Neutrophil (primary cell): ENCODE data around the gene CCL21.

Experiments
- H3K27ac ChIP-seq: fragments of 200-600 bp; sonication (generic); 2 replicates; pipeline ENCODE4 v1.5.1; 2016; ENCODE audit warnings: mild to moderate bottlenecking, moderate library complexity
- H3K27me3 ChIP-seq: fragments of 200-600 bp; sonication (generic); 2 replicates; pipeline ENCODE4 v1.6.0; 2016; ENCODE audit warnings: mild to moderate bottlenecking
- H3K36me3 ChIP-seq: fragments of 200-600 bp; sonication (generic); 2 replicates; pipeline ENCODE4 v1.5.1; 2017
- H3K4me1 ChIP-seq, 2 experiments: fragments of 200-600 bp in 1 of 2; sonication (generic) in 1 of 2; 1 replicate in 1 of 2; 2 replicates in 1 of 2; pipeline versions ENCODE4 v1.5.1 to v1.6.1; 2013 to 2016; ENCODE audit warnings: low read depth in 1 of 2, low read length in 1 of 2, mild to moderate bottlenecking in 1 of 2, moderate library complexity in 1 of 2; ENCODE audit not compliant: control insufficient read depth in 1 of 2, insufficient read depth in 1 of 2
- H3K4me3 ChIP-seq, 2 experiments: fragments of 200-600 bp in 1 of 2; sonication (generic) in 1 of 2; 1 replicate in 1 of 2; 2 replicates in 1 of 2; pipeline ENCODE4 v1.5.1; 2013 to 2016; ENCODE audit warnings: low read depth in 1 of 2, low read length in 1 of 2, mild to moderate bottlenecking in 1 of 2, moderate library complexity in 1 of 2
- H3K9me3 ChIP-seq: fragments of 200-600 bp; sonication (generic); 2 replicates; pipeline ENCODE4 v1.5.1; 2016
- CTCF ChIP-seq: fragments of 200-600 bp; sonication (generic); IDR thresholded peaks from 2 replicates; pipeline ENCODE4 v1.5.1; 2016; ENCODE audit warnings: antibody characterized with exemption

CCL21 gene

DNA sequence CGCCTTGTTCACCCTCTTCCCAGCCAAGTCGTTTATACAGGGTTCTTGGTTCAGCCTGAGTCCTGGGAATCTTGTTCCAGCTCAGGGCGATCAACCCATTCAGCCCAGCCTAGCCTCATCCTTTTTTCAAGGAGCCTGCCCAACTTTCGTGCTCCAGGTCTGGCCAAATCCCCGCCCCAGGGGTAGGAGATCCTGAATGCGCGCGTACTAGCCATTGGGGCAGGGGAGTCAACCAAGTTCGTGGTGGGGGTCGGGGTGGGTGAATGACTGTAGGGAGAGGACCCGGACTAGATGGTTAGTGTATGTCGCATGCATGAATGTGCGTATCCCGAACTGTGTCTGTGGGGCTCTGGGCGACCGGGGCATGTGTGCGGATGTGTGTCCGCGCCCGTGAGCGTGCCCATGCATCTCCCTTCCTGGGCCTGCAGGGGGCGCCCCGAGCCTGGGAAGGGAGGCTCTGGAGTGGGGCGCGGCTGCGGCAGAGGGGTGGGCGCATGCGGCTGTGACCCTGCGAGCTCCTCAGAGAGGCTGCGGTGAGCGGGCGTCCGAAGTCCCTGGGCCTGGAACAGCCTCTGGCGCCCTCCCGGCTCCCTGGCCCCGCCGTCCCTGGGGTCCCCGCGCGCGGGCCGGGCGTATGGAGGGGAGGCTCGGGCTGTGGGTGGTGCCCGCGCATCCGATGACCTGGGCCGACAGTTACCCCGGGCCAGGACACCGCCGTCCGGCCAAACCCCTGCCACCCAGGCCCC is 8.7 kb downstream of the CCL21 start:
- H3K4me3 ChIP-seq, result peak overlapping the region; percentile 50 to 58
- H3K4me1 ChIP-seq, result peaks cover 12 to 13% of the 10 kb centered on the region in 2 experiments
- H3K36me3 ChIP-seq, result no peaks in the 10 kb centered on the region
- H3K27ac ChIP-seq, result peak overlapping the region; percentile 20
- peak; percentile 72 for TF ChIP-seq CTCF
- peaks cover 34% of the 10 kb centered on the region for H3K27me3 ChIP-seq
- H3K9me3 ChIP-seq, result no peaks in the 10 kb centered on the region

DNA sequence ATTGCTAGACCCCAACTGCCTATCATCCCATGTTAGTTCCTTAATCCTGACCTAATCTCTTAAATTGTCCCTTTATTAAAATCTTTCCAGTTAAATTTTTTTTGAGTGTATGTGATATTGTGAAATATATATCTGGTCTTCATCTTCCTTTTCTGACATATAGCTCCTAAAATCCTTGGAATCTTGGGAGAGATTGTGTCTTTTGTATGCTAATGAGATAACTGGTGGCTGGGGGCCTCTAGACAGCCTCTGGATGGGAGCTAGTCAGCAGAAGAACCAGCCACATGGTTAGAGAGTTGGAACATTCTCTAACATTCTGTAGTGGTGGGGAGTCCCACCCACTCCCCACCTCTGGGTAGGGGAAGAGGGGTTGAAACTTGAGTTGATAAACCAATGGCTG is 15.1 kb downstream of the CCL21 start:
- peaks cover 8 to 15% of the 10 kb centered on the region in 2 experiments for H3K4me1 ChIP-seq
- peaks cover 8% of the 10 kb centered on the region for H3K27me3 ChIP-seq
- no peak overlapping the region for H3K4me3 ChIP-seq
- no peaks in the 10 kb centered on the region for H3K9me3 ChIP-seq
- no peaks in the 10 kb centered on the region for H3K36me3 ChIP-seq
- H3K27ac ChIP-seq, result no peak overlapping the region
- no peak for TF ChIP-seq CTCF

DNA sequence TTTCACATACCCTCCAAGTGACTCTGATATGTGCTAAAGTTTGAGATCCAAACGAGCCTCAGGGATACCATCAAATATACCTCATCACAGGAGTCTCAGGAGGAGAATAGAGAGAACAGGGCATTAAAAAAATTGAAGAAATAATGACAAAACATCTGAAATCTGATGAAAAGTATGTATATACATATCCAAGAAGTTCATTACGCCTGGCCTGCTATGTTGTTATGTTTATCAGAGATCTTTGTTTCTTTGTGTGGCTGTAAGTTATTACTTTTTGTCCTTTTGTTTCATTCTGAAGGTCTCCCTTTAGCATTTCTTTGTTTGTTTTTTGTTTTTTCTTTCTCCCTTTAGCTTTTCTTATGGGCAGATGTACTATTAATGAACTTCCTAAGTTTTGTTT is 16.4 kb downstream of the CCL21 start:
- Histone ChIP-seq H3K9me3 (no peaks in the 10 kb centered on the region), H3K27ac (no peak overlapping the region), H3K4me1 (peaks cover 8 to 15% of the 10 kb centered on the region in 2 experiments), H3K27me3 (no peaks in the 10 kb centered on the region), H3K36me3 (no peaks in the 10 kb centered on the region), H3K4me3 (no peak overlapping the region)
- TF ChIP-seq CTCF, result no peak

- H3K27me3 ChIP-seq, result no peaks in the 10 kb centered on the region
- no peak for TF ChIP-seq CTCF
- no peaks in the 10 kb centered on the region for H3K36me3 ChIP-seq
- no peaks in the 10 kb centered on the region for H3K9me3 ChIP-seq
- no peak overlapping the region for H3K27ac ChIP-seq
- H3K4me1 ChIP-seq, result peaks cover 8 to 15% of the 10 kb centered on the region in 2 experiments
- no peak overlapping the region for H3K4me3 ChIP-seq
These were observed 18.0 kb downstream of the CCL21 start for GRCh38 chr9:34691936-34692315.

DNA sequence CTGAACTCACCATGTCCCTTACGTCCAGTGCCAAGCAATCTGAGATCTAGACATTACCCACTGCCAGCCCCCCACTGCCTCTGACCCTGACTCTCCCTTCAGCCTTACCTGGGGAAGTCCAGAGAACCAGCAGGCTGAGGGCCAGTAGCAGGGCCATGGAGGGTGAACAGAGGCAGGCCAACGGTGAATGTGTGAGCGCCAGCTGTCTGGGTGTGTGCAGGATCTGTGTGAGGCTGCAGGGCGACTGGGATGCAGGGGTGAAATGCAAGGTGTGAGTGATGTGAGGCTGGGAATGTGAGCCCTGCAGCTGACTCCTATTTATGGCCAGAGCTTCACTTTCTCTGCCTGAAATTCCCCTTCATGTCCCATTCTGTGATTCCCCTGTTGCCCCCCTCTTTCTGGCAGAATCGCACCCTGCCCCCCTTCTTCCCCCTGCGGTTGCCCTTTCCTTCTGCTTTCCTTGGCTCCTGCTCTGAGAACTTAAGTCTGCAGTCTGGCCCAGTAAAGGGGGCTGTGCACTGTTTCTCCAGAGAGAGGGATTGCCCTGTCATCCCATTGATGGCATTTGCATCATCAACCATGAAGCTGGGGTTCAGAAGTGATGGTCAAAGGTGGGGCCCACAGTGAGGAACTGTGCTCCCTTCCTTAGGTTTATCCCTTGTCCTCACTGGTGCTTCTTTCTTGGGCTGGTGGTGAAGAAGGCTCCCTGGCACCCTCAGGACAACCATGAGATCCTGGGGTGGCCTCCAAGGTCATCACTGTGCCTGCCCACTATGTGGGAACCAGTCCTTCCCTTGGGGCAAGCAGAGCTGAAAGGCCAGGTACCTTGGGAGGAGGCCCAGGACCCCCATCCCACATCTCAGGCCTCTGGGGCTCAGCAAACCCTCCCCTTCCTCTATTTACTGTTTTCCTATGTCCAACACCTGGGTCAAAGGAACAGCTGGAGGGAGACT is 18.7 kb downstream of the CCL21 start, which contains the start of gene CCL19:
Gene CCL19 (minus strand): TSS at position 294 of the 953 bp plus-strand sequence. CDS start 137 bp downstream, at position 157.
- no peaks in the 10 kb centered on the region for H3K27me3 ChIP-seq
- H3K4me3 ChIP-seq, result no peak within 1 kb of the TSS
- peaks cover 8 to 15% of the 10 kb centered on the region in 2 experiments for H3K4me1 ChIP-seq
- TF ChIP-seq CTCF, result no peak
- H3K27ac ChIP-seq, result peak within 1 kb of the TSS; percentile 42
- no peaks in the 10 kb centered on the region for H3K9me3 ChIP-seq
- H3K36me3 ChIP-seq, result no peaks in the 10 kb centered on the region
